ENCODE measurements around the gene ISCA1. TPM values are rescaled to one million over a fixed set of nuclear protein-coding genes. Genes with fewer than 3 reads are reported as not detected.

The ISCA1 gene
- total RNA-seq, 1 experiment from 2014 or later: 28.8 TPM

- Histone ChIP-seq H2AFZ (ENCODE audit: low read length) (no peak overlapping the region), H3K79me2 (ENCODE audit: low read length) (no peaks in the 10 kb centered on the region), H3K27me3 (ENCODE audit: low read length) (no peaks in the 10 kb centered on the region), H3F3A (ENCODE audit: low read length, unreplicated experiment) (no peaks in the 10 kb centered on the region), H4K20me1 (ENCODE audit: low read length) (no peaks in the 10 kb centered on the region), H3K9me2 (replicated peaks; ENCODE audit: low read length) (no peaks in the 10 kb centered on the region), H3K4me1 (ENCODE audit: insufficient read depth, low read length) (no peaks in the 10 kb centered on the region), H3K4me2 (ENCODE audit: low read length) (no peak overlapping the region), H3K36me3 (ENCODE audit: low read depth, low read length) (no peaks in the 10 kb centered on the region), H3K9me3 (ENCODE audit: low read length) (no peaks in the 10 kb centered on the region), H3K9ac (ENCODE audit: low read length) (no peak overlapping the region), H3K4me3 (ENCODE audit: low read length) (no peak overlapping the region), H3K27ac (ENCODE audit: low read length) (no peak overlapping the region)
- TF ChIP-seq EZH2 (IDR thresholded peaks at IDR 0.05; ENCODE audit: low read length, unreplicated experiment) (no peak), EZH2phosphoT487 (IDR thresholded peaks at IDR 0.05; ENCODE audit: borderline replicate concordance, low read length) (no peak), CTCF (conservative IDR thresholded peaks at IDR 0.05; ENCODE audit: low read depth, low read length) (no peak)
- ChIA-PET POLR2A (ENCODE audit: unreplicated experiment) (interaction anchor here (0.6 kb wide), 1 partner anchor 193 kb away, joined by 5 read pairs; no protein-coding TSS in a partner anchor), CTCF (no interaction called here)
- BruUV-seq (replicated peaks): no TSS peak
- intact Hi-C loops (cut with micrococcal nuclease): no loop called here
- ATAC-seq (no peak), DNase-seq (no peak)
These were observed 62.7 kb downstream of the ISCA1 start for GRCh38 chr9:86219606-86220005.

- no peaks in the 10 kb centered on the region for H3K27me3 ChIP-seq (ENCODE audit: low read length)
- intact Hi-C loops (cut with micrococcal nuclease): no loop called here
- H3K79me2 ChIP-seq (ENCODE audit: low read length): no peaks in the 10 kb centered on the region
- H4K20me1 ChIP-seq (ENCODE audit: low read length): no peaks in the 10 kb centered on the region
- H3K27ac ChIP-seq (ENCODE audit: low read length): no peak overlapping the region
- ChIA-PET CTCF (no interaction called here), POLR2A (ENCODE audit: unreplicated experiment) (no interaction called here)
- H3K4me2 ChIP-seq (ENCODE audit: low read length): no peak overlapping the region
- H3F3A ChIP-seq (ENCODE audit: low read length, unreplicated experiment): no peaks in the 10 kb centered on the region
- no TSS peak for BruUV-seq (replicated peaks)
- no peak overlapping the region for H3K9ac ChIP-seq (ENCODE audit: low read length)
- H3K9me3 ChIP-seq (ENCODE audit: low read length): no peaks in the 10 kb centered on the region
- H3K9me2 ChIP-seq (replicated peaks; ENCODE audit: low read length): no peaks in the 10 kb centered on the region
- no peak for TF ChIP-seq EZH2 (IDR thresholded peaks at IDR 0.05; ENCODE audit: low read length, unreplicated experiment)
- no peak for TF ChIP-seq EZH2phosphoT487 (IDR thresholded peaks at IDR 0.05; ENCODE audit: borderline replicate concordance, low read length)
- TF ChIP-seq CTCF (conservative IDR thresholded peaks at IDR 0.05; ENCODE audit: low read depth, low read length): no peak
- no peaks in the 10 kb centered on the region for H3K36me3 ChIP-seq (ENCODE audit: low read depth, low read length)
- H2AFZ ChIP-seq (ENCODE audit: low read length): no peak overlapping the region
- no peak overlapping the region for H3K4me3 ChIP-seq (ENCODE audit: low read length)
- H3K4me1 ChIP-seq (ENCODE audit: insufficient read depth, low read length): no peaks in the 10 kb centered on the region
- no peak for DNase-seq
- ATAC-seq: no peak
These were observed 65.1 kb downstream of the ISCA1 start for GRCh38 chr9:86217076-86217755.

Other genes with a start within 250 kb of the ISCA1 start
- 55.8 and 56.2 TPM in 2 replicates for gene GOLM1, start 183.0 kb downstream of the ISCA1 start, total RNA-seq (2014; rRNA removed)
- gene C9orf153, start 22.9 kb downstream of the ISCA1 start, total RNA-seq (2014; rRNA removed): 1.9 TPM in 1 of 2 replicates, not detected in the other
- gene TUT7, start 71.9 kb upstream of the ISCA1 start, total RNA-seq (2014; rRNA removed): 12.3 and 17.0 TPM in 2 replicates